ENCODE data around the gene FRY.

DNA sequence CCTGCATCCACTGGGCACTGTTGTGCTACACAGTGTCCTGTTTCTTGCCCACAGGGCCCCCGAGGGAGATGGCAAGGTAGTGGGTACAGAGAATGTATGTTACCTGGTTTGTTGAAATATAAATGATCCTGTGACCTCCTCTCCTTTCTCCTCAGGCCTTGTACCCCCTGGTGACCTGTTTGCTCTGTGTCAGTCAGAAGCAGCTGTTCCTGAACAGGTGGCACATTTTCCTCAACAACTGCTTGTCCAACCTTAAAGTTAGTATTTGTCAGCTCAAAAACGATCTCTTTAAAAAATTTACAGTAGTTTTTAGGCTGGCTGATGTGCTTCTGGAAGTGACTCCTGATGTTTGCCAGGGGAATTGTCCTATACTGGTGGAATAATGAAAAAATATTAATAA lies 105.1 kb downstream of the FRY start:
- no peak for TF ChIP-seq GABPA (IDR thresholded peaks at IDR 0.05; ENCODE audit: low read depth)
- TF ChIP-seq, protein P1, sequence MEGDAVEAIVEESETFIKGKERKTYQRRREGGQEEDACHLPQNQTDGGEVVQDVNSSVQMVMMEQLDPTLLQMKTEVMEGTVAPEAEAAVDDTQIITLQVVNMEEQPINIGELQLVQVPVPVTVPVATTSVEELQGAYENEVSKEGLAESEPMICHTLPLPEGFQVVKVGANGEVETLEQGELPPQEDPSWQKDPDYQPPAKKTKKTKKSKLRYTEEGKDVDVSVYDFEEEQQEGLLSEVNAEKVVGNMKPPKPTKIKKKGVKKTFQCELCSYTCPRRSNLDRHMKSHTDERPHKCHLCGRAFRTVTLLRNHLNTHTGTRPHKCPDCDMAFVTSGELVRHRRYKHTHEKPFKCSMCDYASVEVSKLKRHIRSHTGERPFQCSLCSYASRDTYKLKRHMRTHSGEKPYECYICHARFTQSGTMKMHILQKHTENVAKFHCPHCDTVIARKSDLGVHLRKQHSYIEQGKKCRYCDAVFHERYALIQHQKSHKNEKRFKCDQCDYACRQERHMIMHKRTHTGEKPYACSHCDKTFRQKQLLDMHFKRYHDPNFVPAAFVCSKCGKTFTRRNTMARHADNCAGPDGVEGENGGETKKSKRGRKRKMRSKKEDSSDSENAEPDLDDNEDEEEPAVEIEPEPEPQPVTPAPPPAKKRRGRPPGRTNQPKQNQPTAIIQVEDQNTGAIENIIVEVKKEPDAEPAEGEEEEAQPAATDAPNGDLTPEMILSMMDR (IDR thresholded peaks at IDR 0.05; ENCODE audit: insufficient read depth, low read length) = no peak

Data from HL-60 (cell line).